ENCODE data around the gene PTPRS. TPM values are rescaled to one million over a fixed set of nuclear protein-coding genes. Genes with fewer than 3 reads are reported as not detected.

PTPRS gene
- total RNA-seq, result 99.8 and 156 TPM in 2 replicates

DNA sequence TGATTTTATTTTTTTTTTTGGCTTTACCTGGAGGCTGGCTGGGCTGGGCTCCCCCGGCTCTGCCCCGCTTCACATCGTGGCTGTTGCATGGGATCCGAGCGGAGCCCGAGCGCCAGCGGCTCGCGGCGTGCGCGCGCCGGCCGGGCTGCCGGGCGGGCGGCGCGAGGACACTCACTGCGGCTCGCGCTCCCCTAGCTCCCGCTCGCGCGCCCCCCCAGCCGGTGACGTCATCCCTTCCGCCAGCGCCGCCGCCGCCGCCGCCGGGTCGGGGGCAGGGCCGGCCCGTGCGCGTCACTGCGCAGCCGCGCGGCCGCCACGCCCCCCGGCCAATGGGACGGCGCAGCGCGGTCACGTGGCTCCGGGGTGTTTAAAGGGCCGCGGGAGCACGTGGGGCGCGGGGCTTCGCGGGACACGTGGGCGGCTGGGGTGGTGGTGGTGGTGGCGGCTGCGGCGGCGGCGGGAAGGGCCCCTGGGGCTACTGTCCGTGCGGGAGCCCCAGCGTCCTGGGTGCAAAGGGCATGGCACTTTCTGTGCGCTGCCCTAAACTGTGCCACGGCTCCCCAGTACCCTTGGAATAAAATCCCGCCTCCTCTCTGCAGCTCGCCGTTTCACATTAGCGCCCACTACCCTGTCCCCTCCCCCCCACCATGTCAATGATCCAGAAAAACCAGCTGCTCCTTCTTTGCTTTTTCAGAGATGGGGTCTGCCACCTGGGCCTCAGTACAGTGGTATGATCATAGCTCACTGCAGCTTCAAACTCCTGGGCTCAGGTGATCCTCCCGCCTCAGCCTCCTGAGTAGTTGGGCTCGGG lies at the start of gene PTPRS:
Gene PTPRS (minus strand): TSS at position 176 of the 811 bp plus-strand sequence. CDS start 54,672 bp downstream, outside the sequence.

Other genes starting within 250 kb of the PTPRS start
- not detected in 2 replicates for gene ZNRF4, start 114.6 kb upstream of the PTPRS start, total RNA-seq
- 6.2 and 14.1 TPM in 2 replicates for gene TINCR, start 227.1 kb upstream of the PTPRS start, total RNA-seq

All from placental epithelial cell (primary cell).